HepG2 (cell line): Measurements from ENCODE around the gene HEY2. TPM values are rescaled to one million over a fixed set of nuclear protein-coding genes. Genes with fewer than 3 reads are reported as not detected.

Experiments
- ATAC-seq: fragments of 200-7000 bp; cut with Tn5 transposase; 3 replicates; pipeline ENCODE4 v1.9.1; 2020; ENCODE audit warnings: mild to moderate bottlenecking, moderate library complexity
- BruUV-seq: library from RNA; stranded (reverse); fragments of 400-500 nt; replicated peaks from 2 replicates; lab custom pipeline; 2021; lab: Mats Ljungman, UMichigan
- CTCF ChIA-PET: fragments of 300-600 bp; formaldehyde crosslinking; extraction: SDS; loops from one replicate; lab custom pipeline; 2021; ENCODE audit warnings: low total read pairs, inconsistent platforms, low intra/inter-chr PET ratio; lab: Yijun Ruan, JAX
- POLR2A ChIA-PET: fragments of 350-600 bp; sonication (Branson Sonifier 250); formaldehyde crosslinking; loops from one replicate; lab custom pipeline; 2020; ENCODE audit warnings: antibody characterized with exemption, inconsistent platforms; lab: Yijun Ruan, JAX
- DNase-seq: peaks from one replicate; pipeline ENCODE4 v3.0.0-alpha.2; 2015; ENCODE audit warnings: low spot score
- FAIRE-seq: peaks from 3 replicates; lab custom pipeline; 2011; peaks lifted over from hg19 to GRCh38; lab: Jason Lieb, UNC
- H2AFZ ChIP-seq: one replicate; pipeline ENCODE4 v1.6.1; 2011; ENCODE audit warnings: low read length, inconsistent platforms
- H3K27ac ChIP-seq: fragments of 300-600 bp; 3 replicates; pipeline ENCODE4 v1.8.0; 2011; ENCODE audit warnings: mixed run types, mild to moderate bottlenecking, mixed read lengths, low read length, inconsistent platforms; ENCODE audit not compliant: insufficient read depth; ENCODE audit errors: extremely low read length
- H3K27me3 ChIP-seq, 2 experiments: fragments of 200-600 bp in 1 of 2; 2 replicates in 1 of 2; 3 replicates in 1 of 2; pipeline versions ENCODE4 v1.6.0 to v1.8.0; 2011; ENCODE audit warnings: low read length in 2 of 2, mild to moderate bottlenecking in 2 of 2, moderate library complexity in 2 of 2, inconsistent platforms in 1 of 2; ENCODE audit not compliant: insufficient read depth in 2 of 2, control insufficient read depth in 1 of 2
- H3K36me3 ChIP-seq, 2 experiments: fragments of 200-600 bp in 1 of 2; replicated peaks in 1 of 2; 2 replicates in 1 of 2; 3 replicates in 1 of 2; pipeline versions ENCODE4 v1.5.1 to v1.8.0; 2011; ENCODE audit warnings: low read length in 2 of 2, inconsistent platforms in 1 of 2; ENCODE audit not compliant: insufficient read depth in 2 of 2, control insufficient read depth in 1 of 2
- H3K4me1 ChIP-seq: 2 replicates; pipeline ENCODE4 v1.5.1; 2012; ENCODE audit warnings: low read length, inconsistent platforms; ENCODE audit not compliant: insufficient read depth
- H3K4me2 ChIP-seq: 2 replicates; pipeline ENCODE4 v1.6.0; 2011; ENCODE audit warnings: low read depth, low read length, inconsistent platforms
- H3K4me3 ChIP-seq, 3 experiments: fragments of 200-600 bp in 1 of 3; sonication (generic), shearing (Covaris generic) in 1 of 3; replicated peaks in 1 of 3; 2 replicates each; pipeline ENCODE4 v1.5.1; 2011 to 2016; ENCODE audit warnings: low read length in 3 of 3, inconsistent platforms in 2 of 3, low read depth in 2 of 3, mild to moderate bottlenecking in 2 of 3, control low read depth in 1 of 3, mixed read lengths in 1 of 3; ENCODE audit not compliant: insufficient read depth in 1 of 3
- H3K79me2 ChIP-seq: one replicate; pipeline ENCODE4 v1.6.1; 2011; ENCODE audit warnings: low read length, inconsistent platforms; ENCODE audit not compliant: insufficient read depth
- H3K9ac ChIP-seq: 2 replicates; pipeline ENCODE4 v1.6.0; 2011; ENCODE audit warnings: mild to moderate bottlenecking, low read depth, low read length, inconsistent platforms; ENCODE audit not compliant: insufficient read depth
- H3K9me3 ChIP-seq: 2 replicates; pipeline ENCODE4 v1.5.1; 2012; ENCODE audit warnings: mild to moderate bottlenecking, low read length
- H4K20me1 ChIP-seq: 2 replicates; pipeline ENCODE4 v1.6.0; 2011; ENCODE audit warnings: inconsistent platforms, mild to moderate bottlenecking, low read length, moderate library complexity; ENCODE audit not compliant: insufficient read depth
- ARNT2 ChIP-seq: sonication (generic); formaldehyde crosslinking; IDR thresholded peaks from 2 replicates; pipeline ENCODE4 v1.8.0; 2022; ENCODE audit warnings: mild to moderate bottlenecking, low read depth, missing genetic modification reagents, moderate library complexity
- LCORL ChIP-seq, 2 experiments: fragments of 450-650 bp in 1 of 2; sonication (generic) in 1 of 2; formaldehyde crosslinking in 1 of 2; IDR thresholded peaks; 2 replicates each; pipeline versions ENCODE4 v1.5.0 to v1.6.1; 2017 to 2020; ENCODE audit warnings: antibody characterized with exemption in 1 of 2, missing genetic modification reagents in 1 of 2
- MAZ ChIP-seq, 2 experiments: sonication (generic) in 1 of 2; formaldehyde crosslinking in 1 of 2; IDR thresholded peaks; 2 replicates each; pipeline versions ENCODE4 v1.5.0 to v1.6.1; 2012 to 2020; ENCODE audit warnings: low read depth in 2 of 2, mild to moderate bottlenecking in 2 of 2, borderline replicate concordance in 1 of 2, improper control_type of control experiment in 1 of 2, low read length in 1 of 2, missing genetic modification reagents in 1 of 2, moderate library complexity in 1 of 2
- MYC ChIP-seq: sonication (generic); formaldehyde crosslinking; IDR thresholded peaks from 2 replicates; pipeline ENCODE4 v1.9.0; 2021; ENCODE audit warnings: missing genetic modification reagents, borderline replicate concordance
- PAWR ChIP-seq: sonication (generic); formaldehyde crosslinking; IDR thresholded peaks from 2 replicates; pipeline ENCODE4 v1.4.0; 2020; ENCODE audit warnings: missing genetic modification reagents, mild to moderate bottlenecking, borderline replicate concordance
- PAX8 ChIP-seq: sonication (generic); formaldehyde crosslinking; IDR thresholded peaks from 2 replicates; pipeline ENCODE4 v1.8.0; 2022; ENCODE audit warnings: mild to moderate bottlenecking, missing genetic modification reagents, borderline replicate concordance
- ZNF124 ChIP-seq: sonication (generic); formaldehyde crosslinking; IDR thresholded peaks from 2 replicates; pipeline ENCODE4 v1.4.0; 2020; ENCODE audit warnings: missing genetic modification reagents
- ZNF225 ChIP-seq: sonication (generic); formaldehyde crosslinking; IDR thresholded peaks from 2 replicates; pipeline ENCODE4 v1.4.0; 2020; ENCODE audit warnings: mild to moderate bottlenecking, missing genetic modification reagents
- ZNF343 ChIP-seq: sonication (generic); formaldehyde crosslinking; IDR thresholded peaks from 2 replicates; pipeline ENCODE4 v1.4.0; 2020; ENCODE audit warnings: mild to moderate bottlenecking, missing genetic modification reagents
- ZNF879 ChIP-seq: sonication (generic); formaldehyde crosslinking; IDR thresholded peaks from 2 replicates; pipeline ENCODE4 v1.8.1; 2023; ENCODE audit warnings: missing genetic modification reagents
- WGBS: methylation state at CpG from one replicate; pipeline ENCODE4 v1.1.6; 2017; ENCODE audit warnings: low lambda C conversion rate; 5-methylcytosine and 5-hydroxymethylcytosine counted together
- in situ Hi-C: cut with HindIII; loops from 2 replicates; pipeline ENCODE4 v1.10.0; 2017; ENCODE audit warnings: low pct_unique_long_range_greater_than_20kb; ENCODE audit not compliant: extremely low pct_ligation_motif_present
- intact Hi-C: fragments of 100-400 bp; cut with micrococcal nuclease; formaldehyde crosslinking; loops from one replicate; pipeline ENCODE4 v1.10.0; 2022; ENCODE audit not compliant: unreplicated experiment
- polyA plus RNA-seq, 8 experiments: library from polyadenylated mRNA; depleted of rRNA in 3 of 8; stranded (reverse) in 7 of 8; unstranded in 1 of 8; fragments of >200 nt; fragmentation: Illumina TruSeq in 4 of 8; extraction: Trizol in 4 of 8; gene quantifications; 2 replicates each; pipeline versions ENCODE4 v1.2.1 to v1.2.3, GENCODE V29; 2011 to 2016; ENCODE audit warnings: low read depth in 4 of 8, missing spikeins in 1 of 8, mixed read lengths in 1 of 8; ENCODE audit not compliant: insufficient read depth in 1 of 8
- total RNA-seq, 5 experiments: library from RNA; depleted of rRNA; stranded (reverse); fragments of >200 nt; fragmentation: Illumina TruSeq; extraction: Trizol; gene quantifications; 2 replicates each; pipeline ENCODE4 v1.2.3, GENCODE V29; 2016; ENCODE audit warnings: low read depth in 1 of 5
- TF ChIP-seq, protein P1 (sequence below): sonication (generic); formaldehyde crosslinking; IDR thresholded peaks from 2 replicates; pipeline ENCODE4 v1.9.0; 2021; ENCODE audit warnings: missing genetic modification reagents, mild to moderate bottlenecking, borderline replicate concordance
- TF ChIP-seq, protein P2 (sequence below): sonication (generic); formaldehyde crosslinking; IDR thresholded peaks from 2 replicates; pipeline ENCODE4 v1.5.0; 2020; ENCODE audit warnings: mild to moderate bottlenecking, missing genetic modification reagents
- TF ChIP-seq, protein P3 (sequence below): IDR thresholded peaks from 2 replicates; pipeline ENCODE4 v1.6.1; 2016; ENCODE audit warnings: missing compliant biosample characterization, missing genetic modification reagents, borderline replicate concordance

HEY2 gene
- total and polyA plus RNA-seq, 2 of the 13 experiments (the other 11 are each of a cell fraction or from before 2014, with no cell fraction given) = 0.04 TPM

DNA sequence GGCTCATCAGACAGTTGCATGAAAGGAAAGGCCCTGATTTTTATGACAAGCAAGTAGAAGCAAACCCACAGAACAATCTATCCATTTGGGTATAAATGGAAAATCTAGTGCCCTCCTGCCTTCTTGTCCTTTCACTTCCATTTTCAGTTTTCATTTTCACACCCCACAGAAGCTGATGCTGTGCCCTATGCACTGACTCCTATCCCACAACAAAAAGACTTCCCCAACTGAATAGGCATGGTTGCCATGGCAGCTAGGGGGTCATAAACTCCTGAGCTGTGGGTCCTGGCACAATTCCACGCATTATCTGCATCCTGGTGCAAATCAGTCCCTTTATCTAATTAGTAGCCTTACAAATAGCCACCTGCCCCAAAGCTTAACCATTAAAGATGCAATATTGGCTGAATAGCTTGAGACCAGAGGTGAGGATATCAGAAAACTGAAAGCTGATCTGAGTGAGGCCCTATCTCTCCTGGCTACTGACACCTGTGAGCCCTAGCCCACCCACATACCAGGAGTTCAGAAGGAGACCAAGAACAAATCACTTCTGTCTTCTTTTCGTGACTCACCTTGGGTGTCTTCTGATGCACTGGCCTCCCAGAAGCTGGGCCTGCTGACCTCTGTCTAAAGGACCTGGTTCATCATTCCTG, 34.9 kb upstream of the HEY2 start (continued):
- TF ChIP-seq, protein P1, sequence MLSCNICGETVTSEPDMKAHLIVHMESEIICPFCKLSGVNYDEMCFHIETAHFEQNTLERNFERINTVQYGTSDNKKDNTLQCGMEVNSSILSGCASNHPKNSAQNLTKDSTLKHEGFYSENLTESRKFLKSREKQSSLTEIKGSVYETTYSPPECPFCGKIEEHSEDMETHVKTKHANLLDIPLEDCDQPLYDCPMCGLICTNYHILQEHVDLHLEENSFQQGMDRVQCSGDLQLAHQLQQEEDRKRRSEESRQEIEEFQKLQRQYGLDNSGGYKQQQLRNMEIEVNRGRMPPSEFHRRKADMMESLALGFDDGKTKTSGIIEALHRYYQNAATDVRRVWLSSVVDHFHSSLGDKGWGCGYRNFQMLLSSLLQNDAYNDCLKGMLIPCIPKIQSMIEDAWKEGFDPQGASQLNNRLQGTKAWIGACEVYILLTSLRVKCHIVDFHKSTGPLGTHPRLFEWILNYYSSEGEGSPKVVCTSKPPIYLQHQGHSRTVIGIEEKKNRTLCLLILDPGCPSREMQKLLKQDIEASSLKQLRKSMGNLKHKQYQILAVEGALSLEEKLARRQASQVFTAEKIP (CRISPR knock-in tag) = no peak
- TF ChIP-seq PAX8 (CRISPR knock-in tag) = no peak
- TF ChIP-seq, all 625 proteins: peak for 0

DNA sequence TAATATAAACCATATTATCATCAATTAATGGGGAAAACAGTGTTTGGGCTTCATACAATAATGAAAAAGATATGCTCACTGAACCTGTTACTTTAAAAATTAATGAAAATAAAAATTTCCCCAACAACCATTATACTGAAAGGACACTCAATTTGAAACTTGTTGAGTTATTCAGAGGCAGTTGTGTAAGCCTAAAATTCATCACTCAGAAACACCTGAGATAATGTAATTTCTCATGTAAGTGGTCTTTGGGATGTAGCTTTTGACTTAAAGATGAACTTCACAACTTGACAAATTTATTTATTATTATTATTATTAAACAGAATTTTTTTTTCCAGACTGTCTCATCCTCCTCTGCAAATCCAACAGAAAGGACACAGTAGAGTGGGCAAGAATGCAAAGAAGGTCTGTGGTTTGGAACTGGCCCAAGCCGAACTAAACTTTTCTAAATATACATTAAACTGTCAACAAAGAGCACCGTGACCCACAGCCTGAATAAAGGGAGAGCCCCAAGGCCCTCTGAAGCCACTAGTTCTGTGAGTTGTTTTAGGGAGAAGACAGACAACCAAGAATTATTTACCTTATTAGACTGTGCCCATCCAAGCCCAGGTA, 32.2 kb upstream of the HEY2 start:
- ChIA-PET POLR2A (no interaction called here), CTCF (no interaction called here)
- 3% methylated on average over 2 of the region's 2 CpGs for WGBS
- TF ChIP-seq ZNF124 (no peak), MAZ (IDR thresholded peaks at IDR 0.05; ENCODE audit: borderline replicate concordance, low read depth, low read length) (no peak), MAZ (CRISPR knock-in tag; IDR thresholded peaks at IDR 0.05; ENCODE audit: low read depth) (no peak), ZNF879 (no peak), ZNF343 (CRISPR knock-in tag) (no peak), ARNT2 (CRISPR knock-in tag) (no peak), LCORL (IDR thresholded peaks at IDR 0.05) (no peak), LCORL (CRISPR knock-in tag; IDR thresholded peaks at IDR 0.05) (no peak), MYC (CRISPR knock-in tag) (no peak), PAWR (CRISPR knock-in tag) (no peak), ZNF225 (CRISPR knock-in tag) (no peak)
- TF ChIP-seq, protein P2, sequence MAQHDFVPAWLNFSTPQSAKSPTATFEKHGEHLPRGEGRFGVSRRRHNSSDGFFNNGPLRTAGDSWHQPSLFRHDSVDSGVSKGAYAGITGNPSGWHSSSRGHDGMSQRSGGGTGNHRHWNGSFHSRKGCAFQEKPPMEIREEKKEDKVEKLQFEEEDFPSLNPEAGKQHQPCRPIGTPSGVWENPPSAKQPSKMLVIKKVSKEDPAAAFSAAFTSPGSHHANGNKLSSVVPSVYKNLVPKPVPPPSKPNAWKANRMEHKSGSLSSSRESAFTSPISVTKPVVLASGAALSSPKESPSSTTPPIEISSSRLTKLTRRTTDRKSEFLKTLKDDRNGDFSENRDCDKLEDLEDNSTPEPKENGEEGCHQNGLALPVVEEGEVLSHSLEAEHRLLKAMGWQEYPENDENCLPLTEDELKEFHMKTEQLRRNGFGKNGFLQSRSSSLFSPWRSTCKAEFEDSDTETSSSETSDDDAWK (CRISPR knock-in tag) = no peak
- TF ChIP-seq, protein P3, sequence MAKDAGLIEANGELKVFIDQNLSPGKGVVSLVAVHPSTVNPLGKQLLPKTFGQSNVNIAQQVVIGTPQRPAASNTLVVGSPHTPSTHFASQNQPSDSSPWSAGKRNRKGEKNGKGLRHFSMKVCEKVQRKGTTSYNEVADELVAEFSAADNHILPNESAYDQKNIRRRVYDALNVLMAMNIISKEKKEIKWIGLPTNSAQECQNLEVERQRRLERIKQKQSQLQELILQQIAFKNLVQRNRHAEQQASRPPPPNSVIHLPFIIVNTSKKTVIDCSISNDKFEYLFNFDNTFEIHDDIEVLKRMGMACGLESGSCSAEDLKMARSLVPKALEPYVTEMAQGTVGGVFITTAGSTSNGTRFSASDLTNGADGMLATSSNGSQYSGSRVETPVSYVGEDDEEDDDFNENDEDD = no peak

More for the DNA sequence above, 32.2 kb upstream of the HEY2 start:
- no peak overlapping the region for H3K9ac ChIP-seq
- no peaks in the 10 kb centered on the region for H3K9me3 ChIP-seq
- ATAC-seq (no peak), FAIRE-seq (no peak), DNase-seq (no peak)
- no peaks in the 10 kb centered on the region for H3K79me2 ChIP-seq
- H3K27me3 ChIP-seq = no peaks in the 10 kb centered on the region
- in situ Hi-C loops (no loop called here), intact Hi-C loops (no loop called here)
- no peak overlapping the region for H3K4me2 ChIP-seq
- no peaks in the 10 kb centered on the region for H3K4me1 ChIP-seq
- H3K4me3 ChIP-seq = no peak overlapping the region
- no peak overlapping the region for H2AFZ ChIP-seq
- no TSS peak for BruUV-seq
- no peaks in the 10 kb centered on the region for H3K36me3 ChIP-seq
- no peaks in the 10 kb centered on the region for H4K20me1 ChIP-seq
- no peak overlapping the region for H3K27ac ChIP-seq
